GM18526 (cell line): ENCODE data around the gene FLNC.

Experiments used
- POLR2A ChIP-seq: IDR thresholded peaks from 3 replicates; pipeline ENCODE4 v1.6.1; 2011; ENCODE audit not compliant: insufficient read length; ENCODE audit errors: extremely low read depth

Gene FLNC

DNA sequence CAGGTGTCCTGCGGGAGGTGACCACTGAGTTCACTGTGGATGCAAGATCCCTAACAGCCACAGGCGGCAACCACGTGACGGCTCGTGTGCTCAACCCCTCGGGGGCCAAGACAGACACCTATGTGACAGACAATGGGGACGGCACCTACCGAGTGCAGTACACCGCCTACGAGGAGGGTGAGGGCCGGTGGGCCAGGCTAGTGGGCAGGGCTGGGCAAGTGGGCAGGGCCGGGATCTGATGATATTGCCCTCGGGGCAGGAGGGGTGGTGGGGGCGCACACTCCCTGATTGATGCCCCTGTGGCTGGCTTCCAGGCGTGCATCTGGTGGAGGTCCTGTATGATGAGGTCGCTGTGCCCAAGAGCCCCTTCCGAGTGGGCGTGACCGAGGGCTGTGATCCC, 15.8 kb downstream of the FLNC start:
- no peak for TF ChIP-seq POLR2A

DNA sequence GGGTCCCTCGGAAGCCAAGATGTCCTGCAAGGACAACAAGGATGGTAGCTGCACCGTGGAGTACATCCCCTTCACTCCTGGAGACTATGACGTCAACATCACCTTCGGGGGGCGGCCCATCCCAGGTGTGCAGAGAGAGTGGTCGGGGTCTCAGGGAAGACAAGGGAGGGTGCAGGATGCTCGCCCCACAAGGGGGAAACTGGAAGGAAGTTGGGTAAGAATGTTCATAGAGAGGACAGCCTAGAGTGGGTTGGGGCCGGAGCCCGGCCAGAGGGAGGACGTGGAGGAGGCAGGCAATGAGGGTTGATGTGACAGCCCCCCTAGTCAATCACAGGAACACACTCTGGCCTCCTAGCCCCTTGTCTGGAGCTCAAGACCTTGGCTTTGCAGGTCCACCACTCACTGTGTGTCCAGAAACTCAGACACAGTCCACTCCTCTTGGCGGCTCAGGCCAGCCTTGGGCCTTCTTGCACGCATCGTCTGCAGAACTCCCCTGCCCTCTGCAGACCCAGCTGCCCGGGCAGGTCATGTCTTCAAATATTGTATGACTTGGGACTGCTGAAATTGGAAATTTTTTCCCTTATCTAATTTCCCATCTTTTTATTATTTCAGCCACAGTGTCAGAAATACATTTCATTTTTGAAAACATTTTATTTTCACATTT, 16.7 kb downstream of the FLNC start:
- no peak for TF ChIP-seq POLR2A

GRCh38 chr7:128847721-128848211, 17.6 kb downstream of the FLNC start:
- TF ChIP-seq POLR2A: no peak

DNA sequence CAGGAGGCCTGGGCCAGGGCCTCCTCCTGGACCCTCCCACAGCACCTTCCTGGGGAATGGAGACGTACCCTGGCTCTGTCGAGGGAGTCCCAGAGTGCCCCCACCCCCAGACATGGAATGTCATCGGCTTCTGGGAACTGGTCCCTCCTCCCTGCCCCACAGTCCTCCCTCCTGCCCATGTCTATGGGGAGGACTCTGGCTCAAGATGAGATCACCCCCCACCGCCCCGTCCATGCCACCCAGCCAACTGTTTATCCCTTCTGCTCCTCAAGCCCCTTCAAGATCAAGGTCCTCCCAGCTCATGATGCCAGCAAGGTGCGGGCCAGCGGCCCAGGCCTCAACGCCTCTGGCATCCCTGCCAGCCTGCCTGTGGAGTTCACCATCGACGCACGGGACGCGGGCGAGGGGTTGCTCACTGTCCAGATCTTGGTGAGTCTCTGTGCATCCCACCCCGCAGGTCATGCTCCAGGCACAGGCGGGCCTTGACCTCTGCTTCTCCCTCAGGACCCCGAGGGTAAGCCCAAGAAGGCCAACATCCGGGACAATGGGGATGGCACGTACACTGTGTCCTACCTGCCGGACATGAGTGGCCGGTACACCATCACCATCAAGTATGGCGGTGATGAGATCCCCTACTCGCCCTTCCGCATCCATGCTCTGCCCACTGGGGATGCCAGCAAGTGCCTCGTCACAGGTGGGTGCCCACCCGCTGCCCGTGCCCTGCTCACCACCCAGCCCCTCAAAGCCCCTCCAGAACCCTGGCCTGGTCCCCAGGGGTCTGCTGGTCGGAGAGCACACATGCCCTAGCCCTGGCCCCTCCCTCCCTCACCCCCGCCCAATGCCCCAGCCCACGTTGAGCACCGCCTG, 18.3 kb downstream of the FLNC start:
- TF ChIP-seq POLR2A: no peak

GRCh38 chr7:128849156-128849515, 18.9 kb downstream of the FLNC start:
- TF ChIP-seq POLR2A: no peak

- TF ChIP-seq POLR2A: no peak
Observed at GRCh38 chr7:128849804-128850490, 19.7 kb downstream of the FLNC start.

GRCh38 chr7:128852537-128853254, 22.5 kb downstream of the FLNC start:
- no peak for TF ChIP-seq POLR2A

- TF ChIP-seq POLR2A: no peak
Observed at GRCh38 chr7:128853799-128854198, 23.6 kb downstream of the FLNC start.

- no peak for TF ChIP-seq POLR2A
Observed at GRCh38 chr7:128854396-128854795, 24.2 kb downstream of the FLNC start.

DNA sequence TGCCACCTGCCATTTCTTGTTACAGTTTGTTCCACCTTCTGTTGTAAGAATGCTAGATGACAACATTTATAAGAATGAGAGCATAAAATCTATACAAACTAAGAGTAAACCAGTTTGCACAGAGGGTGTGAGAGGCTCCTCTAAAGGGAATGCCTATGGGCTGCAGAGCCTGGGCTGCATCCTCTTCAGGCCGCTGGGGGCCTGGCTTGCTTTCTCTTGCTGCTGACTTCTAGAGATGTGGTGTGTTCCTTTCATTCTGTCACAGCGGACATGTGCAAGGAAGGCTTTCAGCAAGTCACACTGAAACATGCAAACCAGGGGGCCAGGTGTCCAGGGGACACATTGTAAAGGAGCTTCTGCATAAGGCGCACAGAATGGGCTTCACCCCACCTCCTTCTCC, 25.4 kb downstream of the FLNC start:
- TF ChIP-seq POLR2A: no peak

GRCh38 chr7:128856001-128856718, 26.0 kb downstream of the FLNC start:
- no peak for TF ChIP-seq POLR2A

GRCh38 chr7:128858380-128859231, 28.4 kb downstream of the FLNC start:
- no peak for TF ChIP-seq POLR2A

- no peak for TF ChIP-seq POLR2A
Observed at GRCh38 chr7:128859232-128860157, 29.3 kb downstream of the FLNC start.
